Peyer's patch (tissue), 4 donors: ENCODE data around the gene STX18. TPM values are rescaled to one million over a fixed set of nuclear protein-coding genes. Genes with fewer than 3 reads are reported as not detected.

Experiments used
- DNase-seq, 3 donors: peaks; one replicate each; pipeline ENCODE4 v3.0.0-alpha.2; 2017 to 2019
- H3K27ac ChIP-seq, 4 donors: fragments of 200-600 bp; sonication (generic); one replicate each; pipeline ENCODE4 v1.5.1; 2016 to 2019
- H3K27me3 ChIP-seq, 2 donors: fragments of 200-600 bp; sonication (generic); one replicate each; pipeline ENCODE4 v1.5.1; 2019
- H3K36me3 ChIP-seq, 3 donors: fragments of 200-600 bp; sonication (generic); one replicate each; pipeline ENCODE4 v1.5.1; 2016 to 2019
- H3K4me1 ChIP-seq, 4 donors: fragments of 200-600 bp; sonication (generic); one replicate each; pipeline ENCODE4 v1.5.1; 2016 to 2019
- H3K4me3 ChIP-seq, 4 donors: fragments of 200-600 bp; sonication (generic); 1 replicate in 3 of 4; 2 replicates in 1 of 4; pipeline ENCODE4 v1.5.1; 2016 to 2019; ENCODE audit warnings: mild to moderate bottlenecking in 1 of 4
- H3K9me3 ChIP-seq, 4 donors: fragments of 200-600 bp; sonication (generic); one replicate each; pipeline ENCODE4 v1.5.1; 2016 to 2019; ENCODE audit warnings: mild to moderate bottlenecking in 1 of 4
- CTCF ChIP-seq, 6 experiments: fragments of 450-650 bp in 4 of 6; fragments of 200-600 bp in 2 of 6; sonication (generic) in 1 of 6; IDR thresholded peaks; one replicate each; pipeline ENCODE4 v1.5.1; 2017 to 2019; ENCODE audit warnings: antibody characterized with exemption in 6 of 6, mild to moderate bottlenecking in 3 of 6, moderate library complexity in 1 of 6
- POLR2A ChIP-seq, 2 donors: fragments of 450-650 bp; IDR thresholded peaks; one replicate each; pipeline ENCODE4 v1.5.1; 2017; ENCODE audit warnings: antibody characterized with exemption in 2 of 2, mild to moderate bottlenecking in 2 of 2, moderate library complexity in 2 of 2
- total RNA-seq, 4 donors: library from RNA; depleted of rRNA; stranded (reverse); fragments of >200 nt; gene quantifications; one replicate each; pipeline ENCODE4 v1.1.0, GENCODE V29; 2016

Gene STX18
- total RNA-seq, 4 donors from 2014 or later, result 33.0 to 56.0 (median 42.3) TPM

GRCh38 chr4:4418676-4419390 lies 123.0 kb downstream of the STX18 start:
- peaks cover 0 to 6% (median 0%) of the 10 kb centered on the region in 4 donors for H3K9me3 ChIP-seq
- H3K36me3 ChIP-seq, result peaks cover 0 to 59% (median 0%) of the 10 kb centered on the region in 3 donors
- no peak overlapping the region for H3K27ac ChIP-seq
- H3K27me3 ChIP-seq, result no peaks in the 10 kb centered on the region
- H3K4me3 ChIP-seq, result no peak overlapping the region
- DNase-seq, result peak in 1 of 3 donors; percentile 43
- TF ChIP-seq CTCF (IDR thresholded peaks at IDR 0.05) (no peak), POLR2A (IDR thresholded peaks at IDR 0.05) (no peak)
- H3K4me1 ChIP-seq, result no peaks in the 10 kb centered on the region

- no peaks in the 10 kb centered on the region for H3K4me1 ChIP-seq
- H3K9me3 ChIP-seq, result peaks cover 0 to 6% (median 0%) of the 10 kb centered on the region in 4 donors
- H3K36me3 ChIP-seq, result peaks cover 0 to 50% (median 0%) of the 10 kb centered on the region in 3 donors
- peak in 2 of 3 donors; percentile 29 to 38 for DNase-seq
- no peak for TF ChIP-seq CTCF (IDR thresholded peaks at IDR 0.05)
- TF ChIP-seq POLR2A (IDR thresholded peaks at IDR 0.05), result no peak
- H3K4me3 ChIP-seq, result no peak overlapping the region
- no peaks in the 10 kb centered on the region for H3K27me3 ChIP-seq
- no peak overlapping the region for H3K27ac ChIP-seq
These were observed 124.0 kb downstream of the STX18 start for GRCh38 chr4:4417886-4418285.

GRCh38 chr4:4416981-4417380 lies 124.9 kb downstream of the STX18 start:
- TF ChIP-seq POLR2A (IDR thresholded peaks at IDR 0.05), result no peak
- TF ChIP-seq CTCF (IDR thresholded peaks at IDR 0.05), result no peak
- Histone ChIP-seq H3K4me3 (no peak overlapping the region), H3K9me3 (peaks cover 0 to 6% (median 0%) of the 10 kb centered on the region in 4 donors), H3K27ac (no peak overlapping the region), H3K4me1 (no peaks in the 10 kb centered on the region), H3K27me3 (no peaks in the 10 kb centered on the region), H3K36me3 (peaks cover 0 to 43% (median 0%) of the 10 kb centered on the region in 3 donors)
- peak in 1 of 3 donors; percentile 35 for DNase-seq

- H3K27ac ChIP-seq, result no peak overlapping the region
- H3K4me3 ChIP-seq, result no peak overlapping the region
- peak in 2 of 3 donors; percentile 39 to 40 for DNase-seq
- H3K4me1 ChIP-seq, result no peaks in the 10 kb centered on the region
- no peaks in the 10 kb centered on the region for H3K27me3 ChIP-seq
- TF ChIP-seq CTCF (IDR thresholded peaks at IDR 0.05) (no peak), POLR2A (IDR thresholded peaks at IDR 0.05) (no peak)
- H3K9me3 ChIP-seq, result peaks cover 0 to 6% (median 0%) of the 10 kb centered on the region in 4 donors
- peaks cover 0 to 35% (median 0%) of the 10 kb centered on the region in 3 donors for H3K36me3 ChIP-seq
These were observed 125.7 kb downstream of the STX18 start for GRCh38 chr4:4415806-4416805.

- peak in 1 of 3 donors; percentile 44 for DNase-seq
- Histone ChIP-seq H3K27me3 (no peaks in the 10 kb centered on the region), H3K27ac (no peak overlapping the region), H3K4me3 (no peak overlapping the region), H3K36me3 (peaks cover 0 to 26% (median 0%) of the 10 kb centered on the region in 3 donors), H3K9me3 (peaks cover 0 to 6% (median 0%) of the 10 kb centered on the region in 4 donors), H3K4me1 (no peaks in the 10 kb centered on the region)
- TF ChIP-seq POLR2A (IDR thresholded peaks at IDR 0.05), result no peak
These were observed 126.6 kb downstream of the STX18 start for GRCh38 chr4:4415107-4415805.
